Neural progenitor cell (in vitro differentiated cells): Measurements from ENCODE around the gene NOX5. TPM values are rescaled to one million over a fixed set of nuclear protein-coding genes. Genes with fewer than 3 reads are reported as not detected.

ENCODE experiments used
- DNase-seq: peaks from one replicate; pipeline ENCODE4 v3.0.0-alpha.2; 2016; ENCODE audit warnings: low spot score
- H2AFZ ChIP-seq: fragments of 200-600 bp; sonication (generic); replicated peaks from 2 replicates; pipeline ENCODE4 v1.6.1; 2016; ENCODE audit warnings: antibody characterized with exemption
- H3F3A ChIP-seq: fragments of 200-600 bp; sonication (generic); 2 replicates; pipeline ENCODE4 v1.6.1; 2016; ENCODE audit warnings: antibody characterized with exemption, low read depth
- H3K27ac ChIP-seq: fragments of 200-600 bp; sonication (generic); 2 replicates; pipeline ENCODE4 v1.5.1; 2016; ENCODE audit warnings: mild to moderate bottlenecking
- H3K27me3 ChIP-seq: fragments of 200-600 bp; sonication (generic); 2 replicates; pipeline ENCODE4 v1.6.1; 2016; ENCODE audit warnings: mild to moderate bottlenecking, moderate library complexity
- H3K36me3 ChIP-seq: fragments of 200-600 bp; sonication (generic); 2 replicates; pipeline ENCODE4 v1.5.1; 2016
- H3K4me1 ChIP-seq: fragments of 200-600 bp; sonication (generic); 2 replicates; pipeline ENCODE4 v1.6.1; 2016; ENCODE audit warnings: mixed run types
- H3K4me2 ChIP-seq: fragments of 200-600 bp; sonication (generic); 2 replicates; pipeline ENCODE4 v1.6.1; 2016
- H3K4me3 ChIP-seq: fragments of 200-600 bp; sonication (generic); 2 replicates; pipeline ENCODE4 v1.5.1; 2016
- H3K79me2 ChIP-seq: fragments of 200-600 bp; sonication (generic); 2 replicates; pipeline ENCODE4 v1.6.1; 2016; ENCODE audit warnings: low read depth
- H3K9ac ChIP-seq: fragments of 200-600 bp; sonication (generic); 2 replicates; pipeline ENCODE4 v1.6.1; 2016
- H3K9me3 ChIP-seq: fragments of 200-600 bp; sonication (generic); 2 replicates; pipeline ENCODE4 v1.5.1; 2016; ENCODE audit warnings: low read depth
- H4K20me1 ChIP-seq: fragments of 200-600 bp; sonication (generic); 2 replicates; pipeline ENCODE4 v1.6.1; 2016; ENCODE audit warnings: low read depth
- H3K27ac Mint-ChIP-seq: 3 replicates; pipeline ENCODE4 v1.8.0; 2021; ENCODE audit warnings: mixed read lengths
- H3K27me3 Mint-ChIP-seq: 2 replicates; pipeline ENCODE4 v1.8.0; 2022; ENCODE audit warnings: low read depth, mild to moderate bottlenecking, inconsistent platforms, moderate library complexity, mixed read lengths; ENCODE audit not compliant: insufficient read depth
- H3K36me3 Mint-ChIP-seq: 3 replicates; pipeline ENCODE4 v1.8.0; 2021; ENCODE audit warnings: mixed read lengths
- H3K4me1 Mint-ChIP-seq: 3 replicates; pipeline ENCODE4 v1.8.0; 2021; ENCODE audit warnings: mixed read lengths
- H3K4me3 Mint-ChIP-seq: 3 replicates; pipeline ENCODE4 v1.8.0; 2021; ENCODE audit warnings: mild to moderate bottlenecking, moderate library complexity, mixed read lengths
- H3K9me3 Mint-ChIP-seq: 3 replicates; pipeline ENCODE4 v1.8.0; 2020; ENCODE audit warnings: mixed read lengths
- EZH2 ChIP-seq: fragments of 200-600 bp; sonication (generic); IDR thresholded peaks from 2 replicates; pipeline ENCODE4 v1.6.1; 2017; ENCODE audit warnings: antibody characterized with exemption, mild to moderate bottlenecking, moderate library complexity
- EZH2phosphoT487 ChIP-seq: fragments of 200-600 bp; sonication (generic); IDR thresholded peaks from 2 replicates; pipeline ENCODE4 v1.6.1; 2017; ENCODE audit warnings: antibody characterized with exemption
- total RNA-seq: library from RNA; depleted of rRNA; stranded (reverse); fragments of >200 nt; gene quantifications from 2 replicates; pipeline ENCODE4 v1.2.3, GENCODE V29; 2015; ENCODE audit warnings: low replicate concordance
- TF ChIP-seq, protein P1 (sequence below): fragments of 200-600 bp; sonication (generic); IDR thresholded peaks from 2 replicates; pipeline ENCODE4 v1.5.1; 2017; ENCODE audit warnings: antibody characterized with exemption, mild to moderate bottlenecking

The NOX5 gene
- total RNA-seq, 1 donor from 2014 or later, result not detected

DNA sequence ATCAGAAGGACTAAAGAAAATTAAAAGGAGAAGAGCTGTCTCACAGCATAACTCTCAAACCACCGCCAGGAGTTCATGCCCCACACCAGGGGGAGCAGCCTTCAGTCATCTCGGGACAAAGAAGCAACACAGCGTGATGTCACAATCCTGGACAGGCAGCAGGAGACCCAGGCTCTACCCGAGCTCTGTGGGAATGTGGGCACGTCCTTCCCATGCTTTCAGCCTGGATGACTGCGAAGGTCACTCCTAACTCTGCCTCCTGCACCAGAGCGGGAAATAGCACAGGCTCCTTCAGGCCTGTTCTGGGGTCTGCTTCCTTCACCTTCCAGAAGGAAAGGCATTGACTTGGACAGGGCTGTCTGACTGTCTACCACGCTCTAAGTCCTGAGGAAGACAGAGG lies 31.3 kb downstream of the NOX5 start:
- Histone ChIP-seq H3K4me2 (no peak overlapping the region), H3K79me2 (no peaks in the 10 kb centered on the region), H2AFZ (no peak overlapping the region), H3K4me1 (no peaks in the 10 kb centered on the region), H3F3A (peaks cover 6% of the 10 kb centered on the region), H3K27me3 (no peaks in the 10 kb centered on the region), H3K4me3 (no peak overlapping the region), H4K20me1 (no peaks in the 10 kb centered on the region), H3K9me3 (no peaks in the 10 kb centered on the region), H3K9ac (no peak overlapping the region), H3K36me3 (no peaks in the 10 kb centered on the region), H3K27ac (no peak overlapping the region)
- Mint-ChIP-seq H3K27me3 (peaks cover 8% of the 10 kb centered on the region), H3K4me3 (peak overlapping the region; percentile 15), H3K9me3 (no peaks in the 10 kb centered on the region), H3K36me3 (no peaks in the 10 kb centered on the region), H3K4me1 (peaks cover 21% of the 10 kb centered on the region), H3K27ac (peak overlapping the region; percentile 92)
- DNase-seq, result peak; percentile 60
- TF ChIP-seq, protein P1, sequence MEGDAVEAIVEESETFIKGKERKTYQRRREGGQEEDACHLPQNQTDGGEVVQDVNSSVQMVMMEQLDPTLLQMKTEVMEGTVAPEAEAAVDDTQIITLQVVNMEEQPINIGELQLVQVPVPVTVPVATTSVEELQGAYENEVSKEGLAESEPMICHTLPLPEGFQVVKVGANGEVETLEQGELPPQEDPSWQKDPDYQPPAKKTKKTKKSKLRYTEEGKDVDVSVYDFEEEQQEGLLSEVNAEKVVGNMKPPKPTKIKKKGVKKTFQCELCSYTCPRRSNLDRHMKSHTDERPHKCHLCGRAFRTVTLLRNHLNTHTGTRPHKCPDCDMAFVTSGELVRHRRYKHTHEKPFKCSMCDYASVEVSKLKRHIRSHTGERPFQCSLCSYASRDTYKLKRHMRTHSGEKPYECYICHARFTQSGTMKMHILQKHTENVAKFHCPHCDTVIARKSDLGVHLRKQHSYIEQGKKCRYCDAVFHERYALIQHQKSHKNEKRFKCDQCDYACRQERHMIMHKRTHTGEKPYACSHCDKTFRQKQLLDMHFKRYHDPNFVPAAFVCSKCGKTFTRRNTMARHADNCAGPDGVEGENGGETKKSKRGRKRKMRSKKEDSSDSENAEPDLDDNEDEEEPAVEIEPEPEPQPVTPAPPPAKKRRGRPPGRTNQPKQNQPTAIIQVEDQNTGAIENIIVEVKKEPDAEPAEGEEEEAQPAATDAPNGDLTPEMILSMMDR, result peak; percentile 30
- no peak for TF ChIP-seq EZH2phosphoT487

DNA sequence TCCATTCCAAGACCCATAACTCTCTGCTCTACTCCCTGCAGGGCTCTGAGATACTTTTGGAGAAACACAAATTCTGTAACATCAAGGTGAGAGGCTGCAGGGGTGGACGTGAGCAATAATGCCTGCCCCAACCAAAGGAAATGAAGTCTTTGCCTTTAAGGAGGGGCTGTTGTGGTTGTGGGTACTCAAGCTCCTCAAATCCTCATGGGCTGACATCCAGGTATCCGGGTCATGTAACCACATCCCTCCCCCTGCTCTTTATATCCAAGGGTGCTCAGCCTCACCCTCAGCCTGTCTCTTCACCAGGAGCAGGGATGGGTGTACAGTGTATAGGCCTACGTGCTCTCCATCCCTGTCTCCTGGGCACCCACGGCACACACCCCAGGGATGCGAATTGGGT lies 32.3 kb downstream of the NOX5 start:
- DNase-seq, result no peak
- Histone ChIP-seq H3K27ac (no peak overlapping the region), H3F3A (peaks cover 6% of the 10 kb centered on the region), H3K4me1 (no peaks in the 10 kb centered on the region), H3K9me3 (no peaks in the 10 kb centered on the region), H3K79me2 (no peaks in the 10 kb centered on the region), H3K27me3 (no peaks in the 10 kb centered on the region), H4K20me1 (no peaks in the 10 kb centered on the region), H2AFZ (no peak overlapping the region), H3K36me3 (no peaks in the 10 kb centered on the region), H3K4me2 (no peak overlapping the region), H3K9ac (no peak overlapping the region), H3K4me3 (no peak overlapping the region)
- H3K4me1 Mint-ChIP-seq, result peaks cover 21% of the 10 kb centered on the region
- no peak overlapping the region for H3K27ac Mint-ChIP-seq
- H3K4me3 Mint-ChIP-seq, result no peak overlapping the region
- H3K9me3 Mint-ChIP-seq, result no peaks in the 10 kb centered on the region
- peaks cover 8% of the 10 kb centered on the region for H3K27me3 Mint-ChIP-seq
- no peak for TF ChIP-seq EZH2phosphoT487
- TF ChIP-seq, protein P1, result no peak
- no peak for TF ChIP-seq EZH2
- H3K36me3 Mint-ChIP-seq, result no peaks in the 10 kb centered on the region

DNA sequence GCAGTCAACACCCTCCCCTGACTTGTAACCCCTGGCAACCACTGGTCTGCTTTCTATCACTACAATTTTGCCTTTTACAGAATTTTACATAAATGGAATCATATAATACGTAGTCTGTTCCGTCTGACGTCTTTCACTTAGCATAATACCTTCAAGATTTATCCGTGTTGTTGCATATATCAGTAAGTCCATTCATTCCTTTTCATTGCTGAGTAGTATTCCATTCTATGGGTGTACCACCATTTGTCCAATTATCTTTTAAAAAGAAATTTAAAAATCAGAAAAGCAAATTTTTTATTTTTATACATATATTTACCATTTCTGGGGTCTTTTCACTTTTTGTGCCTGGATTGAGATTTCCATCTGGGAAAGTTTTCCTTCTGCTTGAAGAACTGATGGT lies 35.5 kb downstream of the NOX5 start:
- peaks cover 8% of the 10 kb centered on the region for H3K27me3 Mint-ChIP-seq
- Histone ChIP-seq H3K4me2 (no peak overlapping the region), H3K27ac (no peak overlapping the region), H3K4me3 (no peak overlapping the region), H3K27me3 (no peaks in the 10 kb centered on the region), H3K9ac (no peak overlapping the region), H3K9me3 (no peaks in the 10 kb centered on the region), H3F3A (peaks cover 6% of the 10 kb centered on the region), H3K4me1 (no peaks in the 10 kb centered on the region), H3K36me3 (no peaks in the 10 kb centered on the region), H2AFZ (no peak overlapping the region), H4K20me1 (no peaks in the 10 kb centered on the region), H3K79me2 (no peaks in the 10 kb centered on the region)
- H3K27ac Mint-ChIP-seq, result no peak overlapping the region
- no peak for TF ChIP-seq EZH2
- no peak for TF ChIP-seq EZH2phosphoT487
- TF ChIP-seq, protein P1, result no peak
- H3K36me3 Mint-ChIP-seq, result no peaks in the 10 kb centered on the region
- no peak overlapping the region for H3K4me3 Mint-ChIP-seq
- no peak for DNase-seq
- H3K9me3 Mint-ChIP-seq, result no peaks in the 10 kb centered on the region
- peaks cover 17% of the 10 kb centered on the region for H3K4me1 Mint-ChIP-seq

DNA sequence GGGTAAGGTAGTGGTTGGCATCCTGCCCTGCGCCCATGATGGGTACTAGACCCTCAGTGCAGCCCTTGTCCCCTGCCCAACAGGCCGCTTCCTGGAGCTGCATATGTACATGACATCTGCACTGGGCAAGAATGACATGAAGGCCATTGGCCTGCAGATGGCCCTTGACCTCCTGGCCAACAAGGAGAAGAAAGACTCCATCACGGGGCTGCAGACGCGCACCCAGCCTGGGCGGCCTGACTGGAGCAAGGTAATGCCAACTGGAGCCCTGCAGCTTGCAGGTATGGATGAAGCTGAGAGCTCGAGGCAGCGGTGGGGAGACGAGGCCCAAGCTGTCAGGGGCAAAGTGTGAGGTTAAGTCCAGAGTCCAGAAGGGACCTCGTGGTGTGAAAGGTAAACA lies 40.8 kb downstream of the NOX5 start:
- Histone ChIP-seq H3K36me3 (no peaks in the 10 kb centered on the region), H3K4me2 (no peak overlapping the region), H2AFZ (no peak overlapping the region), H3K9me3 (no peaks in the 10 kb centered on the region), H3F3A (no peaks in the 10 kb centered on the region), H3K27me3 (peaks cover 8% of the 10 kb centered on the region), H3K79me2 (no peaks in the 10 kb centered on the region), H3K9ac (no peak overlapping the region), H4K20me1 (peaks cover 4% of the 10 kb centered on the region), H3K4me3 (no peak overlapping the region), H3K27ac (no peak overlapping the region), H3K4me1 (no peaks in the 10 kb centered on the region)
- H3K4me1 Mint-ChIP-seq, result peaks cover 11% of the 10 kb centered on the region
- no peak overlapping the region for H3K27ac Mint-ChIP-seq
- H3K9me3 Mint-ChIP-seq, result no peaks in the 10 kb centered on the region
- H3K36me3 Mint-ChIP-seq, result no peaks in the 10 kb centered on the region
- H3K4me3 Mint-ChIP-seq, result no peak overlapping the region
- TF ChIP-seq EZH2 (no peak), EZH2phosphoT487 (no peak)
- TF ChIP-seq, protein P1, result no peak
- DNase-seq, result no peak
- H3K27me3 Mint-ChIP-seq, result peaks cover 8% of the 10 kb centered on the region
